ENCODE measurements around the gene ACTMAP. TPM values are rescaled to one million over a fixed set of nuclear protein-coding genes. Genes with fewer than 3 reads are reported as not detected.
A peak's percentile ranks its signal among the peaks of the same experiment; 100 is the strongest.

ACTMAP gene
- total and polyA plus RNA-seq, 2 of the 13 experiments (the other 11 are each of a cell fraction or from before 2014, with no cell fraction given) = 2.2 to 7.9 TPM

GRCh38 chr19:40797963-40798682 lies 47.8 kb upstream of the ACTMAP start (continued):
- TF ChIP-seq ESRRA (CRISPR knock-in tag; IDR thresholded peaks at IDR 0.05; ENCODE audit: low read depth) (peak; percentile 91), ZNF576 (CRISPR knock-in tag; IDR thresholded peaks at IDR 0.05) (0 out of 2 replicates have a peak, but pooled peaks have one; percentile 13), NR1H2 (CRISPR knock-in tag; IDR thresholded peaks at IDR 0.05; ENCODE audit: borderline replicate concordance, low read depth) (no peak), SRSF1 (optimal IDR thresholded peaks at IDR 0.05; ENCODE audit: low read depth, low read length) (no peak), ZNF691 (CRISPR knock-in tag; IDR thresholded peaks at IDR 0.05; ENCODE audit: borderline replicate concordance, low read depth) (0 out of 2 replicates have a peak, but pooled peaks have one; percentile 13), SAFB2 (CRISPR knock-in tag; IDR thresholded peaks at IDR 0.05; ENCODE audit: borderline replicate concordance, low read depth) (peak; percentile 47; the same call in 1 of the 2 replicates), ERF (CRISPR knock-in tag; IDR thresholded peaks at IDR 0.05) (peak; percentile 79), FOXK1 (CRISPR knock-in tag; IDR thresholded peaks at IDR 0.05; ENCODE audit: borderline replicate concordance, low read depth) (peak; percentile 27; the same call in 1 of the 2 replicates), ZMYM3 (CRISPR knock-in tag; IDR thresholded peaks at IDR 0.05) (peak; percentile 90), ZFP41 (CRISPR knock-in tag; IDR thresholded peaks at IDR 0.05; ENCODE audit: borderline replicate concordance) (no peak), CBX1 (IDR thresholded peaks at IDR 0.05; ENCODE audit: low read depth) (no peak), ZNF121 (CRISPR knock-in tag; IDR thresholded peaks at IDR 0.05) (peak; percentile 88), ZNF644 (CRISPR knock-in tag; IDR thresholded peaks at IDR 0.05; ENCODE audit: low read depth) (no peak; the same call in 1 of the 2 replicates), SOX6 (IDR thresholded peaks at IDR 0.05) (no peak), SOX6 (CRISPR knock-in tag; IDR thresholded peaks at IDR 0.05) (peak; percentile 72; the same call in 1 of the 2 replicates), THAP11 (CRISPR knock-in tag; IDR thresholded peaks at IDR 0.05) (peak; percentile 59), BCL3 (CRISPR knock-in tag; IDR thresholded peaks at IDR 0.05) (no peak), ZNF883 (CRISPR knock-in tag; IDR thresholded peaks at IDR 0.05; ENCODE audit: not compliant biosample characterization) (peak; percentile 71), ATF2 (CRISPR knock-in tag; IDR thresholded peaks at IDR 0.05) (peak; percentile 50; the same call in 1 of the 2 replicates)
- TF ChIP-seq, protein P1, sequence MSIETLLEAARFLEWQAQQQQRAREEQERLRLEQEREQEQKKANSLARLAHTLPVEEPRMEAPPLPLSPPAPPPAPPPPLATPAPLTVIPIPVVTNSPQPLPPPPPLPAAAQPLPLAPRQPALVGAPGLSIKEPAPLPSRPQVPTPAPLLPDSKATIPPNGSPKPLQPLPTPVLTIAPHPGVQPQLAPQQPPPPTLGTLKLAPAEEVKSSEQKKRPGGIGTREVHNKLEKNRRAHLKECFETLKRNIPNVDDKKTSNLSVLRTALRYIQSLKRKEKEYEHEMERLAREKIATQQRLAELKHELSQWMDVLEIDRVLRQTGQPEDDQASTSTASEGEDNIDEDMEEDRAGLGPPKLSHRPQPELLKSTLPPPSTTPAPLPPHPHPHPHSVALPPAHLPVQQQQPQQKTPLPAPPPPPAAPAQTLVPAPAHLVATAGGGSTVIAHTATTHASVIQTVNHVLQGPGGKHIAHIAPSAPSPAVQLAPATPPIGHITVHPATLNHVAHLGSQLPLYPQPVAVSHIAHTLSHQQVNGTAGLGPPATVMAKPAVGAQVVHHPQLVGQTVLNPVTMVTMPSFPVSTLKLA (IDR thresholded peaks at IDR 0.05) = no peak
- TF ChIP-seq, protein P2, sequence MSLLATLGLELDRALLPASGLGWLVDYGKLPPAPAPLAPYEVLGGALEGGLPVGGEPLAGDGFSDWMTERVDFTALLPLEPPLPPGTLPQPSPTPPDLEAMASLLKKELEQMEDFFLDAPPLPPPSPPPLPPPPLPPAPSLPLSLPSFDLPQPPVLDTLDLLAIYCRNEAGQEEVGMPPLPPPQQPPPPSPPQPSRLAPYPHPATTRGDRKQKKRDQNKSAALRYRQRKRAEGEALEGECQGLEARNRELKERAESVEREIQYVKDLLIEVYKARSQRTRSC (CRISPR knock-in tag; IDR thresholded peaks at IDR 0.05; ENCODE audit: low read depth) = 0 out of 2 replicates have a peak, but pooled peaks have one; percentile 60
- TF ChIP-seq, protein P3, sequence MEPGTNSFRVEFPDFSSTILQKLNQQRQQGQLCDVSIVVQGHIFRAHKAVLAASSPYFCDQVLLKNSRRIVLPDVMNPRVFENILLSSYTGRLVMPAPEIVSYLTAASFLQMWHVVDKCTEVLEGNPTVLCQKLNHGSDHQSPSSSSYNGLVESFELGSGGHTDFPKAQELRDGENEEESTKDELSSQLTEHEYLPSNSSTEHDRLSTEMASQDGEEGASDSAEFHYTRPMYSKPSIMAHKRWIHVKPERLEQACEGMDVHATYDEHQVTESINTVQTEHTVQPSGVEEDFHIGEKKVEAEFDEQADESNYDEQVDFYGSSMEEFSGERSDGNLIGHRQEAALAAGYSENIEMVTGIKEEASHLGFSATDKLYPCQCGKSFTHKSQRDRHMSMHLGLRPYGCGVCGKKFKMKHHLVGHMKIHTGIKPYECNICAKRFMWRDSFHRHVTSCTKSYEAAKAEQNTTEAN (CRISPR knock-in tag; conservative IDR thresholded peaks at IDR 0.05) = peak; percentile 93
